Ovary (tissue), 3 donors: Measurements from ENCODE around the gene PTMS.

Experiments
- CTCF ChIP-seq, 3 donors: fragments of 450-650 bp in 2 of 3; fragments of 200-600 bp in 1 of 3; IDR thresholded peaks; one replicate each; pipeline versions ENCODE4 v1.5.1 to v1.8.0; 2016 to 2022; ENCODE audit warnings: antibody characterized with exemption in 3 of 3, mild to moderate bottlenecking in 1 of 3
- POLR2A ChIP-seq: fragments of 450-650 bp; IDR thresholded peaks from one replicate; pipeline ENCODE4 v1.6.1; 2017; ENCODE audit warnings: antibody characterized with exemption, mild to moderate bottlenecking, moderate library complexity
- donor health status: DM: no; HTN: no; CAD: no.

- no peak for TF ChIP-seq CTCF (IDR thresholded peaks at IDR 0.05)
- no peak for TF ChIP-seq POLR2A
These were observed 13.7 kb downstream of the PTMS start for GRCh38 chr12:6779708-6780432.
